ENCODE results near the gene PFKP. TPM values are rescaled to one million over a fixed set of nuclear protein-coding genes. Genes with fewer than 3 reads are reported as not detected.

PFKP gene
- total RNA-seq, 2 experiments from 2014 or later, result 175 to 176 TPM

- Mint-ChIP-seq H3K4me1 (ENCODE audit: low read depth) (peaks cover 24% of the 10 kb centered on the region), H3K9me3 (no peaks in the 10 kb centered on the region), H3K4me3 (peak overlapping the region; percentile 69), H3K27me3 (peaks cover 6% of the 10 kb centered on the region), H3K36me3 (peaks cover 22% of the 10 kb centered on the region), H3K27ac (no peak overlapping the region)
- CTCF ChIA-PET, result no interaction called here
- POLR2A ChIA-PET, result no interaction called here
- intact Hi-C loops (cut with micrococcal nuclease), result loop anchor here (10.0 kb wide), 1 partner anchor 122 kb away; no protein-coding TSS in a partner anchor
- DNase-seq, result no peak
Measured at GRCh38 chr10:3066317-3067117, 831 bp upstream of the PFKP start.

- peak; percentile 38 for DNase-seq
- CTCF ChIA-PET, result no interaction called here
- Mint-ChIP-seq H3K36me3 (peaks cover 34% of the 10 kb centered on the region), H3K27ac (peak overlapping the region; percentile 88), H3K9me3 (no peaks in the 10 kb centered on the region), H3K27me3 (peaks cover 6% of the 10 kb centered on the region), H3K4me1 (ENCODE audit: low read depth) (peaks cover 37% of the 10 kb centered on the region), H3K4me3 (peak overlapping the region; percentile 88)
- intact Hi-C loops (cut with micrococcal nuclease), result loop anchor here (1.0 to 10.0 kb wide), 2 partner anchors 23 to 123 kb away; no protein-coding TSS in a partner anchor
- POLR2A ChIA-PET, result interaction anchor here (3.5 kb wide), 2 partner anchors 24 to 27 kb away, joined by 16 read pairs; no protein-coding TSS in a partner anchor
Measured at GRCh38 chr10:3067859-3068179, 471 bp downstream of the PFKP start.

GRCh38 chr10:3068201-3068967, 1.0 kb downstream of the PFKP start:
- POLR2A ChIA-PET, result interaction anchor here (0.7 to 3.5 kb wide), 3 partner anchors 24 to 120 kb away, joined by 3 to 16 read pairs (median 16); no protein-coding TSS in a partner anchor
- CTCF ChIA-PET, result no interaction called here

GRCh38 chr10:3068968-3069737, 1.8 kb downstream of the PFKP start:
- DNase-seq, result peak; percentile 20
- Mint-ChIP-seq H3K36me3 (peaks cover 42% of the 10 kb centered on the region), H3K4me3 (peak overlapping the region; percentile 88), H3K4me1 (ENCODE audit: low read depth) (peaks cover 48% of the 10 kb centered on the region), H3K9me3 (no peaks in the 10 kb centered on the region), H3K27ac (peak overlapping the region; percentile 64), H3K27me3 (peaks cover 6% of the 10 kb centered on the region)
- CTCF ChIA-PET, result no interaction called here
- intact Hi-C loops (cut with micrococcal nuclease), result loop anchor here (1.0 to 10.0 kb wide), 2 partner anchors 22 to 124 kb away; no protein-coding TSS in a partner anchor
- POLR2A ChIA-PET, result interaction anchor here (0.6 to 3.5 kb wide), 4 partner anchors 23 to 119 kb away, joined by 3 to 16 read pairs (median 10); no protein-coding TSS in a partner anchor

More at GRCh38 chr10:3068201-3068967, 1.0 kb downstream of the PFKP start:
- Mint-ChIP-seq H3K27me3 (peaks cover 6% of the 10 kb centered on the region), H3K4me1 (ENCODE audit: low read depth) (peaks cover 41% of the 10 kb centered on the region), H3K4me3 (peak overlapping the region; percentile 88), H3K27ac (peak overlapping the region; percentile 88), H3K36me3 (peaks cover 36% of the 10 kb centered on the region), H3K9me3 (no peaks in the 10 kb centered on the region)
- intact Hi-C loops (cut with micrococcal nuclease), result loop anchor here (1.0 to 10.0 kb wide), 2 partner anchors 23 to 124 kb away; no protein-coding TSS in a partner anchor
- DNase-seq, result peak; percentile 79

- Mint-ChIP-seq H3K4me3 (peak overlapping the region; percentile 75), H3K27ac (peak overlapping the region; percentile 64), H3K4me1 (ENCODE audit: low read depth) (peaks cover 51% of the 10 kb centered on the region), H3K27me3 (peaks cover 6% of the 10 kb centered on the region), H3K36me3 (peaks cover 45% of the 10 kb centered on the region), H3K9me3 (no peaks in the 10 kb centered on the region)
- intact Hi-C loops (cut with micrococcal nuclease), result loop anchor here (2.0 to 10.0 kb wide), 2 partner anchors 103 to 125 kb away; partner anchors contain the start of gene PITRM1
- DNase-seq, result no peak
- CTCF ChIA-PET, result interaction anchor here (1.0 to 2.5 kb wide), 2 partner anchors 22 to 24 kb away, joined by 3 to 11 read pairs; no protein-coding TSS in a partner anchor
- POLR2A ChIA-PET, result interaction anchor here (0.6 to 3.5 kb wide), 3 partner anchors 22 to 79 kb away, joined by 4 to 16 read pairs (median 16); no protein-coding TSS in a partner anchor
Measured at GRCh38 chr10:3069876-3070275, 2.5 kb downstream of the PFKP start.

GRCh38 chr10:3071405-3072198, 4.3 kb downstream of the PFKP start:
- Mint-ChIP-seq H3K27me3 (no peaks in the 10 kb centered on the region), H3K4me3 (no peak overlapping the region), H3K9me3 (no peaks in the 10 kb centered on the region), H3K36me3 (peaks cover 54% of the 10 kb centered on the region), H3K27ac (peak overlapping the region; percentile 10), H3K4me1 (ENCODE audit: low read depth) (peaks cover 57% of the 10 kb centered on the region)
- ChIA-PET CTCF (interaction anchor here (1.2 to 2.5 kb wide), 3 partner anchors 10 to 23 kb away, joined by 4 to 11 read pairs (median 7); no protein-coding TSS in a partner anchor), POLR2A (interaction anchor here (0.6 to 1.4 kb wide), 5 partner anchors 10 to 101 kb away, joined by 3 to 12 read pairs (median 5); partner anchors contain the start of gene PITRM1)
- DNase-seq, result peak; percentile 72
- intact Hi-C loops (cut with micrococcal nuclease), result loop anchor here (1.0 to 2.0 kb wide), 2 partner anchors 24 to 101 kb away; partner anchors contain the start of gene PITRM1

- no peak for DNase-seq
- no peaks in the 10 kb centered on the region for H3K27me3 Mint-ChIP-seq
- no peak overlapping the region for H3K27ac Mint-ChIP-seq
- intact Hi-C loops (cut with micrococcal nuclease), result no loop called here
- H3K9me3 Mint-ChIP-seq, result no peaks in the 10 kb centered on the region
- POLR2A ChIA-PET, result no interaction called here
- peaks cover 62% of the 10 kb centered on the region for H3K4me1 Mint-ChIP-seq (ENCODE audit: low read depth)
- peaks cover 58% of the 10 kb centered on the region for H3K36me3 Mint-ChIP-seq
- H3K4me3 Mint-ChIP-seq, result no peak overlapping the region
- CTCF ChIA-PET, result interaction anchor here (0.7 kb wide), 1 partner anchor 22 kb away, joined by 3 read pairs; no protein-coding TSS in a partner anchor
Measured at GRCh38 chr10:3072641-3073360, 5.5 kb downstream of the PFKP start.

GRCh38 chr10:3074145-3074665, 6.9 kb downstream of the PFKP start:
- intact Hi-C loops (cut with micrococcal nuclease), result no loop called here
- H3K4me3 Mint-ChIP-seq, result no peak overlapping the region
- H3K9me3 Mint-ChIP-seq, result no peaks in the 10 kb centered on the region
- no peak overlapping the region for H3K27ac Mint-ChIP-seq
- POLR2A ChIA-PET, result no interaction called here
- DNase-seq, result no peak
- H3K27me3 Mint-ChIP-seq, result no peaks in the 10 kb centered on the region
- H3K4me1 Mint-ChIP-seq (ENCODE audit: low read depth), result peaks cover 65% of the 10 kb centered on the region
- CTCF ChIA-PET, result no interaction called here
- peaks cover 57% of the 10 kb centered on the region for H3K36me3 Mint-ChIP-seq

GRCh38 chr10:3074985-3075600, 7.7 kb downstream of the PFKP start:
- no peaks in the 10 kb centered on the region for H3K27me3 Mint-ChIP-seq
- H3K4me1 Mint-ChIP-seq (ENCODE audit: low read depth), result peaks cover 59% of the 10 kb centered on the region

GRCh38 chr10:3076138-3076537, 8.8 kb downstream of the PFKP start:
- Mint-ChIP-seq H3K4me3 (no peak overlapping the region), H3K27ac (no peak overlapping the region)

More at GRCh38 chr10:3074985-3075600, 7.7 kb downstream of the PFKP start:
- Mint-ChIP-seq H3K4me3 (no peak overlapping the region), H3K36me3 (peaks cover 53% of the 10 kb centered on the region), H3K27ac (no peak overlapping the region), H3K9me3 (no peaks in the 10 kb centered on the region)
- CTCF ChIA-PET, result no interaction called here
- intact Hi-C loops (cut with micrococcal nuclease), result no loop called here
- POLR2A ChIA-PET, result no interaction called here
- no peak for DNase-seq

More at GRCh38 chr10:3076138-3076537, 8.8 kb downstream of the PFKP start:
- DNase-seq, result no peak
- ChIA-PET CTCF (no interaction called here), POLR2A (no interaction called here)
- peaks cover 54% of the 10 kb centered on the region for H3K4me1 Mint-ChIP-seq (ENCODE audit: low read depth)
- no peaks in the 10 kb centered on the region for H3K27me3 Mint-ChIP-seq
- H3K9me3 Mint-ChIP-seq, result no peaks in the 10 kb centered on the region
- intact Hi-C loops (cut with micrococcal nuclease), result no loop called here
- H3K36me3 Mint-ChIP-seq, result peaks cover 48% of the 10 kb centered on the region

Data from activated CD4-positive, alpha-beta memory T cell treated with anti-CD3 and anti-CD28 coated beads for 36 hours (primary cell).